ENCODE data around the gene USP28. TPM values are rescaled to one million over a fixed set of nuclear protein-coding genes. Genes with fewer than 3 reads are reported as not detected.
"Not testable (repeated sequence)": the region's sequence is repeated elsewhere in the genome, so short reads cannot be mapped to it uniquely, and the experiment has no call there.

USP28 gene
- total RNA-seq (ENCODE audit: unreplicated experiment): 89.8 TPM
- long read RNA-seq, partial matches to known transcripts: 5 of 10 reads
- long read RNA-seq, other reads (novel, unspliced or antisense): 5 of 10 reads

GRCh38 chr11:113875234-113876073 is at the start of gene USP28:
Gene USP28 (minus strand): TSS chr11:113875572. CDS start chr11:113875501, 71 bp downstream.
- peak within 1 kb of the TSS; percentile 95 for H3K4me3 Mint-ChIP-seq (ENCODE audit: unreplicated experiment)
- H3K4me1 Mint-ChIP-seq (ENCODE audit: unreplicated experiment): peaks cover 64% of the 10 kb centered on the region
- H3K36me3 Mint-ChIP-seq (ENCODE audit: low read depth, unreplicated experiment): peaks cover 8% of the 10 kb centered on the region

GRCh38 chr11:113923572-113923971 is 48.2 kb upstream of the USP28 start:
- Mint-ChIP-seq H3K27ac (ENCODE audit: unreplicated experiment) (no peak overlapping the region), H3K9me3 (ENCODE audit: unreplicated experiment) (no peaks in the 10 kb centered on the region)

More at GRCh38 chr11:113875234-113876073, at the start of gene USP28:
- H3K27me3 Mint-ChIP-seq (ENCODE audit: unreplicated experiment): peaks cover 18% of the 10 kb centered on the region
- TF ChIP-seq, protein P1, sequence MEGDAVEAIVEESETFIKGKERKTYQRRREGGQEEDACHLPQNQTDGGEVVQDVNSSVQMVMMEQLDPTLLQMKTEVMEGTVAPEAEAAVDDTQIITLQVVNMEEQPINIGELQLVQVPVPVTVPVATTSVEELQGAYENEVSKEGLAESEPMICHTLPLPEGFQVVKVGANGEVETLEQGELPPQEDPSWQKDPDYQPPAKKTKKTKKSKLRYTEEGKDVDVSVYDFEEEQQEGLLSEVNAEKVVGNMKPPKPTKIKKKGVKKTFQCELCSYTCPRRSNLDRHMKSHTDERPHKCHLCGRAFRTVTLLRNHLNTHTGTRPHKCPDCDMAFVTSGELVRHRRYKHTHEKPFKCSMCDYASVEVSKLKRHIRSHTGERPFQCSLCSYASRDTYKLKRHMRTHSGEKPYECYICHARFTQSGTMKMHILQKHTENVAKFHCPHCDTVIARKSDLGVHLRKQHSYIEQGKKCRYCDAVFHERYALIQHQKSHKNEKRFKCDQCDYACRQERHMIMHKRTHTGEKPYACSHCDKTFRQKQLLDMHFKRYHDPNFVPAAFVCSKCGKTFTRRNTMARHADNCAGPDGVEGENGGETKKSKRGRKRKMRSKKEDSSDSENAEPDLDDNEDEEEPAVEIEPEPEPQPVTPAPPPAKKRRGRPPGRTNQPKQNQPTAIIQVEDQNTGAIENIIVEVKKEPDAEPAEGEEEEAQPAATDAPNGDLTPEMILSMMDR (IDR thresholded peaks at IDR 0.05; ENCODE audit: unreplicated experiment): no peak
- no peaks in the 10 kb centered on the region for H3K9me3 Mint-ChIP-seq (ENCODE audit: unreplicated experiment)
- peak within 1 kb of the TSS; percentile 99 for H3K27ac Mint-ChIP-seq (ENCODE audit: unreplicated experiment)
- DNase-seq (ENCODE audit: low spot score): peak; percentile 99

GRCh38 chr11:113911491-113911890 is 36.1 kb upstream of the USP28 start:
- DNase-seq (ENCODE audit: low spot score); H3K4me3 Mint-ChIP-seq (ENCODE audit: unreplicated experiment); H3K27me3 Mint-ChIP-seq (ENCODE audit: unreplicated experiment); H3K4me1 Mint-ChIP-seq (ENCODE audit: unreplicated experiment); H3K27ac Mint-ChIP-seq (ENCODE audit: unreplicated experiment); H3K9me3 Mint-ChIP-seq (ENCODE audit: unreplicated experiment); H3K36me3 Mint-ChIP-seq (ENCODE audit: low read depth, unreplicated experiment): not testable (repeated sequence)

More at GRCh38 chr11:113923572-113923971, 48.2 kb upstream of the USP28 start:
- Mint-ChIP-seq H3K27me3 (ENCODE audit: unreplicated experiment) (no peaks in the 10 kb centered on the region), H3K4me1 (ENCODE audit: unreplicated experiment) (no peaks in the 10 kb centered on the region), H3K36me3 (ENCODE audit: low read depth, unreplicated experiment) (no peaks in the 10 kb centered on the region), H3K4me3 (ENCODE audit: unreplicated experiment) (no peak overlapping the region)
- TF ChIP-seq, protein P1 (IDR thresholded peaks at IDR 0.05; ENCODE audit: unreplicated experiment): no peak
- DNase-seq (ENCODE audit: low spot score): no peak

DNA sequence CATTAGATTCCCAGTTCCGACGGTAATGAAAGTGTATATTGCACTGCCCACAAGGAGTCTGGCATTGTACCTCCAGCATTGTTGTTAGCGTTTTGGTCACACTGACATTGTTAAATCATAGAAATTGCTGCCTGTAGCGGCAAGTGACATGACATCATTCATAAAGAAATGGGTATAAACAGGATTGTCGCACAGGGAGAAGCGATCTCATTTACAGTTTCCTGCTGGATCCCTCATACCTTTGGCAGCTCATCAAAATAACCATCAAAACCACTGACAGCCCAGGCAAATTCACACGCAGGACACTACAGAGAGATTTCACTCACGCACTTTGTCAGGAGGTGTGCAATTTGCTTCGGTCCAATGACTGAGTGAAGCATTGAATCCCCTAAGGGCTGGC is 32.7 kb upstream of the USP28 start:
- TF ChIP-seq, protein P1 (IDR thresholded peaks at IDR 0.05; ENCODE audit: unreplicated experiment): no peak
- peaks cover 4% of the 10 kb centered on the region for H3K27me3 Mint-ChIP-seq (ENCODE audit: unreplicated experiment)
- DNase-seq (ENCODE audit: low spot score): no peak
- no peak overlapping the region for H3K27ac Mint-ChIP-seq (ENCODE audit: unreplicated experiment)
- no peaks in the 10 kb centered on the region for H3K36me3 Mint-ChIP-seq (ENCODE audit: low read depth, unreplicated experiment)
- H3K4me3 Mint-ChIP-seq (ENCODE audit: unreplicated experiment): no peak overlapping the region
- H3K9me3 Mint-ChIP-seq (ENCODE audit: unreplicated experiment): no peaks in the 10 kb centered on the region
- H3K4me1 Mint-ChIP-seq (ENCODE audit: unreplicated experiment): peaks cover 2% of the 10 kb centered on the region

- peaks cover 2% of the 10 kb centered on the region for H3K4me1 Mint-ChIP-seq (ENCODE audit: unreplicated experiment)
- peaks cover 4% of the 10 kb centered on the region for H3K27me3 Mint-ChIP-seq (ENCODE audit: unreplicated experiment)
- TF ChIP-seq, protein P1 (IDR thresholded peaks at IDR 0.05; ENCODE audit: unreplicated experiment): no peak
- H3K4me3 Mint-ChIP-seq (ENCODE audit: unreplicated experiment): no peak overlapping the region
- no peak for DNase-seq (ENCODE audit: low spot score)
- H3K9me3 Mint-ChIP-seq (ENCODE audit: unreplicated experiment): no peaks in the 10 kb centered on the region
- no peaks in the 10 kb centered on the region for H3K36me3 Mint-ChIP-seq (ENCODE audit: low read depth, unreplicated experiment)
- H3K27ac Mint-ChIP-seq (ENCODE audit: unreplicated experiment): no peak overlapping the region
These were observed 32.3 kb upstream of the USP28 start for GRCh38 chr11:113907681-113908080.
